Astrocyte (in vitro differentiated cells and primary cell): ENCODE data around the gene USP6NL. TPM values are rescaled to one million over a fixed set of nuclear protein-coding genes. Genes with fewer than 3 reads are reported as not detected.

Experiments used
- DNase-seq: peaks from one replicate; pipeline ENCODE4 v3.0.0-alpha.2; 2010; ENCODE audit warnings: low read depth
- FAIRE-seq: peaks from 2 replicates; lab custom pipeline; 2011; peaks lifted over from hg19 to GRCh38; lab: Jason Lieb, UNC
- H2AFZ ChIP-seq: 2 replicates; pipeline ENCODE4 v1.6.0; 2012; ENCODE audit warnings: low read depth, low read length, inconsistent platforms
- H3K27ac ChIP-seq: 2 replicates; pipeline ENCODE4 v1.5.1; 2011; ENCODE audit warnings: low read depth, low read length, inconsistent platforms
- H3K27me3 ChIP-seq: 2 replicates; pipeline ENCODE4 v1.6.0; 2011; ENCODE audit warnings: low read length, inconsistent platforms; ENCODE audit not compliant: insufficient read depth
- H3K36me3 ChIP-seq: 2 replicates; pipeline ENCODE4 v1.5.1; 2011; ENCODE audit warnings: low read length, inconsistent platforms; ENCODE audit not compliant: insufficient read depth
- H3K4me1 ChIP-seq: 2 replicates; pipeline ENCODE4 v1.5.1; 2011; ENCODE audit warnings: low read length, inconsistent platforms; ENCODE audit not compliant: insufficient read depth
- H3K4me2 ChIP-seq: 2 replicates; pipeline ENCODE4 v1.6.0; 2012; ENCODE audit warnings: low read length, inconsistent platforms
- H3K4me3 ChIP-seq: 2 replicates; pipeline ENCODE4 v1.5.1; 2011; ENCODE audit warnings: low read depth, mild to moderate bottlenecking, low read length, inconsistent platforms; ENCODE audit not compliant: insufficient read depth
- H3K79me2 ChIP-seq: 2 replicates; pipeline ENCODE4 v1.6.0; 2012; ENCODE audit warnings: mild to moderate bottlenecking, low read length, inconsistent platforms; ENCODE audit not compliant: insufficient read depth
- H3K9ac ChIP-seq: 2 replicates; pipeline ENCODE4 v1.6.0; 2012; ENCODE audit warnings: mild to moderate bottlenecking, low read length, inconsistent platforms
- H3K9me3 ChIP-seq: 2 replicates; pipeline ENCODE4 v1.5.1; 2012; ENCODE audit warnings: low read depth, mild to moderate bottlenecking, low read length, inconsistent platforms; ENCODE audit not compliant: insufficient read depth
- H4K20me1 ChIP-seq: 2 replicates; pipeline ENCODE4 v1.6.0; 2012; ENCODE audit warnings: low read length, inconsistent platforms; ENCODE audit not compliant: insufficient read depth
- H3K27ac Mint-ChIP-seq: one replicate; pipeline ENCODE4 v1.8.0; 2021; ENCODE audit warnings: mild to moderate bottlenecking, mixed read lengths; ENCODE audit not compliant: unreplicated experiment
- H3K27me3 Mint-ChIP-seq: one replicate; pipeline ENCODE4 v1.8.0; 2021; ENCODE audit warnings: low read depth, mixed read lengths; ENCODE audit not compliant: unreplicated experiment
- H3K36me3 Mint-ChIP-seq: one replicate; pipeline ENCODE4 v1.8.0; 2021; ENCODE audit warnings: low read depth, mixed read lengths; ENCODE audit not compliant: unreplicated experiment
- H3K4me1 Mint-ChIP-seq: one replicate; pipeline ENCODE4 v1.8.0; 2021; ENCODE audit warnings: low read depth, mixed read lengths; ENCODE audit not compliant: unreplicated experiment
- H3K4me3 Mint-ChIP-seq: one replicate; pipeline ENCODE4 v1.8.0; 2021; ENCODE audit warnings: mild to moderate bottlenecking, moderate library complexity, mixed read lengths; ENCODE audit not compliant: unreplicated experiment
- H3K9me3 Mint-ChIP-seq: one replicate; pipeline ENCODE4 v1.8.0; 2021; ENCODE audit warnings: mild to moderate bottlenecking, mixed read lengths; ENCODE audit not compliant: unreplicated experiment
- CTCF ChIP-seq: IDR thresholded peaks from 2 replicates; pipeline ENCODE4 v1.5.1; 2011; ENCODE audit warnings: low read depth, mild to moderate bottlenecking, inconsistent platforms, low read length, moderate library complexity; ENCODE audit not compliant: insufficient read depth
- EZH2 ChIP-seq: IDR thresholded peaks from 2 replicates; pipeline ENCODE4 v1.6.1; 2012; ENCODE audit warnings: mild to moderate bottlenecking, low read length, inconsistent platforms; ENCODE audit not compliant: insufficient read depth
- total RNA-seq: library from RNA; stranded (reverse); gene quantifications from 2 replicates; pipeline ENCODE4 v1.2.1, GENCODE V29; 2021

USP6NL gene
- total RNA-seq, 1 donor from 2014 or later = 16.6 TPM

DNA sequence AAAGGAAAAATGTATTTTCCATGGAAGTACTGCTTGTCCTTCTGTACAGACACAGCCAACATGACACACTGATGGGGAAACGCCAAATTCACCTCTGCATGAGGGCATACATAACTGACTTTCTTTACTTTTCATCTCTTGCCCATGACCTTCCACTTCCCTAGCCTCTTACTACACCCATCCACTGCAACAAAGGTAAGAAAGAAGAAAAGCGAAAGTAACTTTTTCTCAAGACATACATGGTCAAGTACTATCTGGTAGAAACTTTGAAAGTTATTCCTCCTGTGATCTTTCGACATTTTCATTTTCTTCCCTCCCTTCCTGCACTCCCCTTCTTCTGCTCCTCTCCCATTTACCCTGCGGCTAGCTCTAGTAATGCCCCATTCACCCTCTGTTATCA lies 130.8 kb downstream of the USP6NL start:
- FAIRE-seq (no peak), DNase-seq (no peak)
- no peak overlapping the region for H2AFZ ChIP-seq
- H3K27me3 ChIP-seq = no peaks in the 10 kb centered on the region
- H3K27ac Mint-ChIP-seq = peak overlapping the region; percentile 36
- H3K27me3 Mint-ChIP-seq = no peaks in the 10 kb centered on the region
- no peaks in the 10 kb centered on the region for H3K9me3 Mint-ChIP-seq
- TF ChIP-seq CTCF (no peak), EZH2 (no peak)
- H3K79me2 ChIP-seq = no peaks in the 10 kb centered on the region
- H4K20me1 ChIP-seq = no peaks in the 10 kb centered on the region
- H3K4me1 Mint-ChIP-seq = peaks cover 5% of the 10 kb centered on the region
- no peak overlapping the region for H3K4me3 ChIP-seq
- peaks cover 4% of the 10 kb centered on the region for H3K36me3 ChIP-seq
- H3K36me3 Mint-ChIP-seq = peaks cover 8% of the 10 kb centered on the region
- H3K9me3 ChIP-seq = no peaks in the 10 kb centered on the region
- no peaks in the 10 kb centered on the region for H3K4me1 ChIP-seq
- no peak overlapping the region for H3K27ac ChIP-seq
- H3K9ac ChIP-seq = no peak overlapping the region
- no peak overlapping the region for H3K4me3 Mint-ChIP-seq
- no peak overlapping the region for H3K4me2 ChIP-seq

DNA sequence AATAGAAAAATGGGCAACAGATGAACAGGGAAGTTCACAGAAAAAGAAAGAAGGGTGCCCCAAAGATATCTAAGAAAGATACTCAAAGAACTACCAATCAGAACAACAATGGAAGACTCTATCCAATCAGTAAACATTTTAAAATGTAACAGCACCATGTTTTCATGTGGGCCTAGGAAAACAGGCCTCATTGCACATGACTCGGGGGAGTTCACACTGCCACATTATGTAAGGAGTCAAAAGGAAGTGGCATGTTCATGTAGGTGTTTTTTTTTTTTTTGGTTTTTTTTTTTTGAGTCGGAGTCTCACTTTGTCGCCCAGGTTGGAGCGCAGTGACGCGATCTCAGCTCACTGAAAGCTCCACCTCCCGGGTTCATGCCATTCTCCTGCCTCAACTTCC lies 132.2 kb downstream of the USP6NL start:
- FAIRE-seq (no peak), DNase-seq (no peak)
- Histone ChIP-seq H3K4me2 (no peak overlapping the region), H2AFZ (no peak overlapping the region), H3K36me3 (peaks cover 4% of the 10 kb centered on the region), H3K9me3 (no peaks in the 10 kb centered on the region), H4K20me1 (no peaks in the 10 kb centered on the region), H3K4me3 (no peak overlapping the region), H3K4me1 (no peaks in the 10 kb centered on the region), H3K79me2 (no peaks in the 10 kb centered on the region), H3K27me3 (no peaks in the 10 kb centered on the region), H3K27ac (no peak overlapping the region), H3K9ac (no peak overlapping the region)
- no peaks in the 10 kb centered on the region for H3K9me3 Mint-ChIP-seq
- TF ChIP-seq CTCF (no peak), EZH2 (no peak)
- H3K36me3 Mint-ChIP-seq = peaks cover 5% of the 10 kb centered on the region
- peaks cover 5% of the 10 kb centered on the region for H3K4me1 Mint-ChIP-seq
- no peak overlapping the region for H3K4me3 Mint-ChIP-seq
- H3K27me3 Mint-ChIP-seq = no peaks in the 10 kb centered on the region
- H3K27ac Mint-ChIP-seq = no peak overlapping the region

DNA sequence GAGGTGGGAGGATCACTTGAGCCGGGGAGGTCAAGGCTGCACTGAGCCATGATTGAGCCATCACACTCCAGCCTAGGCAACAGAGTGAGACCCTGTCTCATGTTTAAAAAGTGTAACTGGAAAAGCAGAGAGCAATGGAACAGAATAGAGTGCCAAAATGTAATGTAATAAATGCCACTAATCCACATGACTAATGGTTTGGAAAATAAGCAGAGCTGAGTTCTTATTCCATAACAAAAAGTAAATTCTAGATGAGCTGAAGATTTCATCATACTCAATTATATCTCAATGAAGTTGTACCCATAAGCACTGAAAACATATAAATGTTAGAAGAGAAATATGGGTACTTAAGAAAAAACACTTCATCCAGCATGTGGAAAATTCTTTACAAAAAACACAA lies 132.6 kb downstream of the USP6NL start:
- no peak overlapping the region for H2AFZ ChIP-seq
- no peaks in the 10 kb centered on the region for H4K20me1 ChIP-seq
- Mint-ChIP-seq H3K27ac (no peak overlapping the region), H3K27me3 (no peaks in the 10 kb centered on the region), H3K4me1 (peaks cover 5% of the 10 kb centered on the region), H3K4me3 (no peak overlapping the region), H3K36me3 (peaks cover 4% of the 10 kb centered on the region), H3K9me3 (no peaks in the 10 kb centered on the region)
- DNase-seq (no peak), FAIRE-seq (no peak)
- no peak overlapping the region for H3K9ac ChIP-seq
- no peak overlapping the region for H3K27ac ChIP-seq
- H3K36me3 ChIP-seq = peaks cover 4% of the 10 kb centered on the region
- H3K9me3 ChIP-seq = no peaks in the 10 kb centered on the region
- H3K4me1 ChIP-seq = no peaks in the 10 kb centered on the region
- no peaks in the 10 kb centered on the region for H3K79me2 ChIP-seq
- H3K4me3 ChIP-seq = no peak overlapping the region
- TF ChIP-seq EZH2 = no peak
- no peak for TF ChIP-seq CTCF
- no peak overlapping the region for H3K4me2 ChIP-seq
- no peaks in the 10 kb centered on the region for H3K27me3 ChIP-seq
